Upper lobe of right lung (tissue), 1 donor: ENCODE data around the gene PRCD. TPM values are rescaled to one million over a fixed set of nuclear protein-coding genes. Genes with fewer than 3 reads are reported as not detected.
"Not testable (repeated sequence)": the region's sequence is repeated elsewhere in the genome, so short reads cannot be mapped to it uniquely, and the experiment has no call there.

ENCODE experiments used
- ATAC-seq: fragments of 200-7000 bp; cut with Tn5 transposase; one replicate; pipeline ENCODE4 v1.9.1; 2020; ENCODE audit warnings: mild to moderate bottlenecking, moderate library complexity
- DNase-seq: peaks from one replicate; pipeline ENCODE4 v3.0.0-alpha.2; 2020
- H3K27ac ChIP-seq: fragments of 200-600 bp; one replicate; pipeline ENCODE4 v1.8.0; 2022
- H3K27me3 ChIP-seq: fragments of 200-600 bp; one replicate; pipeline ENCODE4 v1.8.0; 2022; ENCODE audit warnings: mild to moderate bottlenecking
- H3K36me3 ChIP-seq: fragments of 200-600 bp; one replicate; pipeline ENCODE4 v1.8.0; 2022
- H3K4me1 ChIP-seq: fragments of 200-600 bp; one replicate; pipeline ENCODE4 v1.8.0; 2022
- H3K4me3 ChIP-seq: fragments of 200-600 bp; one replicate; pipeline ENCODE4 v1.8.0; 2022; ENCODE audit warnings: mild to moderate bottlenecking
- H3K9me3 ChIP-seq: fragments of 200-600 bp; one replicate; pipeline ENCODE4 v1.8.0; 2022
- intact Hi-C: fragments of 100-400 bp; cut with DNase I; formaldehyde crosslinking; loops from one replicate; pipeline ENCODE4 v1.11.0; 2022
- total RNA-seq: library from RNA; stranded (reverse); fragmentation: NEBNext Ultra II Directional; extraction: Animal tissue kit (Norgen Biotek cat#: 25700); gene quantifications from one replicate; pipeline ENCODE4 v1.2.1, GENCODE V29; 2021
- TF ChIP-seq, protein P1 (sequence below): fragments of 200-600 bp; IDR thresholded peaks from one replicate; pipeline ENCODE4 v1.8.0; 2022; ENCODE audit warnings: antibody characterized with exemption
- donor health status: DM: no; HTN: yes; CAD: no; lungs with severe emphysema.

The PRCD gene
- total RNA-seq, 1 donor from 2014 or later = 7.7 TPM

DNA sequence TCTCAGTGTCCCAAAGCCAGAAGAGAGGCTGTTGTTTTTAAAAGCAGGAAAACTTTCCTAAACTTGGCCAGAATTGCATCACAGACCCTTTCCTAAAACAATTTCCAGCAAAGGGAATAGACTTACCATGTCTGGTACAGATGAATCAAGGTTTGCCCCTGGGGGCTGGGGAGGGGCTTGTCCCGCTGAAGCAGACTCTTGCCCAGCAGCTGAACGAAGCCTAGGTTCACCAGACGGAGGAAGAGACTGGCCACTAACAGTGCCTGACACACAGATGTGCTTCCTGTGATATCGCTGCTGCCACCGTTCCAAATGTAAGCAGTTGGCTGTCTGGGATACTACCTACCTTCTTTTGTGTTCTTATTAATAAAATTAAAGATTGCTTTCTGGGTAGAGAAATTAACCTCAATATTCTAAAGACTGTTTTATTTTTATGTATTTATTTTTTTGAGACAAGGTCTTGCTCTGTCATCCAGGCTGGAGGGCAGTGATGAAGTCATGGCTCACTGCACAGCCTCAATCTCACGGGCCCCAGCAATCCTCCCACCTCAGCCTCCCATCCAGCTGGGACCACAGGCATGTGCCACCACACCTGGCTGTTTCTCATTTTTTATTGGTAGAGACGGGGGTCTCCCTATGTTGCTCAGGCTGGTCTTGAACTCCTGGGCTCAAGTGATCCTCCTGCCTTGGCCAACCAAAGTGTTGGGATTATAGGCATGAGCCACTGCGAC lies 13.5 kb downstream of the PRCD start:
- peaks cover 26% of the 10 kb centered on the region for H3K4me1 ChIP-seq
- H3K9me3 ChIP-seq = no peaks in the 10 kb centered on the region
- no peaks in the 10 kb centered on the region for H3K27me3 ChIP-seq
- H3K27ac ChIP-seq = no peak overlapping the region
- no peak overlapping the region for H3K4me3 ChIP-seq
- intact Hi-C loops = no loop called here
- ATAC-seq (no peak), DNase-seq (no peak)
- TF ChIP-seq, protein P1, sequence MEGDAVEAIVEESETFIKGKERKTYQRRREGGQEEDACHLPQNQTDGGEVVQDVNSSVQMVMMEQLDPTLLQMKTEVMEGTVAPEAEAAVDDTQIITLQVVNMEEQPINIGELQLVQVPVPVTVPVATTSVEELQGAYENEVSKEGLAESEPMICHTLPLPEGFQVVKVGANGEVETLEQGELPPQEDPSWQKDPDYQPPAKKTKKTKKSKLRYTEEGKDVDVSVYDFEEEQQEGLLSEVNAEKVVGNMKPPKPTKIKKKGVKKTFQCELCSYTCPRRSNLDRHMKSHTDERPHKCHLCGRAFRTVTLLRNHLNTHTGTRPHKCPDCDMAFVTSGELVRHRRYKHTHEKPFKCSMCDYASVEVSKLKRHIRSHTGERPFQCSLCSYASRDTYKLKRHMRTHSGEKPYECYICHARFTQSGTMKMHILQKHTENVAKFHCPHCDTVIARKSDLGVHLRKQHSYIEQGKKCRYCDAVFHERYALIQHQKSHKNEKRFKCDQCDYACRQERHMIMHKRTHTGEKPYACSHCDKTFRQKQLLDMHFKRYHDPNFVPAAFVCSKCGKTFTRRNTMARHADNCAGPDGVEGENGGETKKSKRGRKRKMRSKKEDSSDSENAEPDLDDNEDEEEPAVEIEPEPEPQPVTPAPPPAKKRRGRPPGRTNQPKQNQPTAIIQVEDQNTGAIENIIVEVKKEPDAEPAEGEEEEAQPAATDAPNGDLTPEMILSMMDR = no peak
- no peaks in the 10 kb centered on the region for H3K36me3 ChIP-seq

DNA sequence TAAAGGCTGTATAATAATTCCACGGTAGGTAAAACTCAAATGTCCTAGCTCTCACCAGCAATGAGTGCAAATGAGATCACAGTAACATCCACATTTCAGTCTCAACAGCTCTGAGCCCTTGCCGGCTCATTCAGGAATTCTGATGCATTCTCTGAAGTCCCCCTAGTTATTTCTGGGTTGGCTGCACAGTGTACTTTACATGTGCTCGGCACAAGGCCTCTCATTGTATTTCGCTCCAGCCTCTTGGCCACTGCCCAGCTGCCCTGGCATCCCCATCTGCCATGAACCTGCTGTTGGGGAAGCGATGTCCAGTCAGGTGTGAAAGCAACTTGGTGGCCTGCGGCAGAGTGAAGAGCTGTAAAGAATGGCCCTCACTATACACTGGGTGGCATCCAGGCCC lies 14.3 kb downstream of the PRCD start:
- TF ChIP-seq, protein P1 = no peak
- ATAC-seq (no peak), DNase-seq (no peak)
- intact Hi-C loops = no loop called here
- H3K4me3 ChIP-seq = no peak overlapping the region
- H3K36me3 ChIP-seq = no peaks in the 10 kb centered on the region
- H3K9me3 ChIP-seq = no peaks in the 10 kb centered on the region
- no peaks in the 10 kb centered on the region for H3K27me3 ChIP-seq
- peaks cover 34% of the 10 kb centered on the region for H3K4me1 ChIP-seq
- H3K27ac ChIP-seq = peak overlapping the region; percentile 6

- DNase-seq (peak; percentile 83), ATAC-seq (peak; percentile 56)
- intact Hi-C loops = no loop called here
- TF ChIP-seq, protein P1 = no peak
- Histone ChIP-seq H3K27me3 (no peaks in the 10 kb centered on the region), H3K27ac (peak overlapping the region; percentile 93), H3K4me3 (peak overlapping the region; percentile 99), H3K36me3 (peaks cover 9% of the 10 kb centered on the region), H3K4me1 (peaks cover 44% of the 10 kb centered on the region), H3K9me3 (no peaks in the 10 kb centered on the region)
These were observed 17.0 kb downstream of the PRCD start for GRCh38 chr17:76556765-76557367.

DNA sequence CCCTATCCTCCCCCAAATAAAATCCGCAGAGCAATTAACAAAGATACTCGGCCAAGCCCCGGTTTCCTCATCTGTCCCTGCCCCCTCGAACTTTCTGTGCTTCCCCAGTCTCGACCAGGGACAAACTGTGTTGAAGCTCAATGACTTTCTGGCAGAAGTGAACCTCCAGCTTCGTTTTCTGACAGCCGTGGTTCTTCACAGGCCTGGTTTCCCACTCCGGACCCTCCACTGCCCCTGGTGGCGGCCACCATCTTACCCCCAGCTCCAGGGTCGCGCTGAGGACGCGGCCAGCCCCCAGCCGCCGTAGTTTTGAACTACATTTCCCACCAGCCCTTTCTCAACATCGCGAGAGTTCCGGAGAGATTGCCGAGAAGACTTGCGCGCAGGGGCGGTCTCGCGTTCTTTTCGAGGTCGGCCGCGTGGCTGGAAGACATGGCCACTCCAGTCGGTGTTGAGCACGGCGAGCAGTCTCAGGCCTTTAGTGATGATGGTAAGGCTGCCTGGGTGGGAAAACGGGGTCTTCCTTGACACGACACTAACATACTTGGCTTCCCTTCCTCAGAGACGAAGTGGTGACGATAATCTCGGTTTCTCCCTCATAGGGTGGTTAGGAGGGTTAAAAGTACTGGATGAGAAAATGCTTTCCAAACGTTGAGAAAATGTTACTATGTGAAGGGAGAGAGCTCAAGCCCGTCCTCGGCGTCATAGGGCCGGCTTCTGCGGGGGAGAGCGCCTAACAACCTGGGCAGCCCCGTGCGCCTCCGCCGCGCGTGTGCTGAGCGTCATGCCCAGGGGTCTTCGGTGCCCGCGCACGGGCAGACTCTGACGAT lies 17.7 kb downstream of the PRCD start:
- ATAC-seq (peak; percentile 95), DNase-seq (peak; percentile 96)
- intact Hi-C loops = no loop called here
- Histone ChIP-seq H3K4me1 (peaks cover 49% of the 10 kb centered on the region), H3K27me3 (no peaks in the 10 kb centered on the region), H3K9me3 (no peaks in the 10 kb centered on the region), H3K4me3 (peak overlapping the region; percentile 99), H3K27ac (peak overlapping the region; percentile 93), H3K36me3 (peaks cover 11% of the 10 kb centered on the region)
- TF ChIP-seq, protein P1 = peak; percentile 59

DNA sequence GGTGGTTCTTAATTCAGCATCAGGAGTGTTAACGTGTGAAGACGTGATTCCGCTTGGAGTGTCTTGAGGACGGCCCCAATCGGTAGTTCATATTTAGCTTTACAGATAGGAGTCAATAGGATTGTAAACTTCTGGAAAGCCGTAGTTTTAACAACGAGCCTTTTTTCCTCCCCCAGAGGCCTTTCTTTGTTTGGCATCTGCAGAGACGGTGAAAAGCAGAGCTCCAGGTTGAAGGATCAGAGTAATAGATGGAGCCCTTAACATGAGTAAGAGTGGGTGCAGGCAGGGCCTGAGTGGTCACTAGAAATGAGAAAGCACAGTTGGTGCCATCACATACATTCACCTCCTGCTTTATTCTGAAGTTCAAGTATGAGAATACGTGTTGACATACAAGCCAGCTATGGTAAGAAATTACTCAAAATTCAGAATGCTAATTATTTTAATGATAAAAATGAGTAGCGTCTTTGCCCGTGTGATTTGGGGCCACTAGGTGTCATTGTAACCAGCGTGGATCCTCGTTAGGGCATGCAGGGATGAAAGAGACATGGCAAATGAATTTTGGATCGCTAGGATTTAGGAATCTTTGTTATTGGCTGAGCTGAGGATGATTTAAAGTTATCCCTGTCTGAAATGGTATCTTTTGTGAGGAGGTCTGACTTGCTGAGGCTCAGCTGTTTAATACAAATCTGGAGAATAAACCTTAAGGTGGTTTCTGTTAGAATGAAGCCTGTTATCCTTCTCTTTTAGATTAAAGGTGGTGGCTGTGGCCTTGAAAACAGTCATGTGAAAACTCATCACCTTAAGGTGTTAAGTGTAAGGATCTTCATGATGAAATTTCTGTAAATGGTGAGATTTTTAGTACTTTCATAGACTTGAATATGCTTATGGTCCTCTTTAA lies 18.6 kb downstream of the PRCD start:
- TF ChIP-seq, protein P1 = peak; percentile 47
- DNase-seq (no peak), ATAC-seq (no peak)
- Histone ChIP-seq H3K9me3 (no peaks in the 10 kb centered on the region), H3K36me3 (peaks cover 11% of the 10 kb centered on the region), H3K4me1 (peaks cover 52% of the 10 kb centered on the region), H3K27me3 (no peaks in the 10 kb centered on the region), H3K4me3 (peak overlapping the region; percentile 99), H3K27ac (peak overlapping the region; percentile 93)
- intact Hi-C loops = no loop called here

- Histone ChIP-seq H3K4me3 (peak overlapping the region; percentile 99), H3K36me3 (peaks cover 12% of the 10 kb centered on the region), H3K4me1 (peaks cover 49% of the 10 kb centered on the region)
- H3K27me3 ChIP-seq, H3K27ac ChIP-seq, intact Hi-C loops, H3K9me3 ChIP-seq, ATAC-seq, DNase-seq: not testable (repeated sequence)
These were observed 19.6 kb downstream of the PRCD start for GRCh38 chr17:76559460-76559859.
